Panc1 (cell line): ENCODE data around the gene TMEM163. TPM values are rescaled to one million over a fixed set of nuclear protein-coding genes. Genes with fewer than 3 reads are reported as not detected.

ENCODE experiments used
- ATAC-seq: fragments of 200-7000 bp; cut with Tn5 transposase; 2 replicates; pipeline ENCODE4 v1.9.1; 2020; ENCODE audit warnings: mild to moderate bottlenecking, moderate library complexity
- BruUV-seq: library from RNA; stranded (reverse); fragments of 400-500 nt; replicated peaks from 2 replicates; lab custom pipeline; 2021; lab: Mats Ljungman, UMichigan
- CTCF ChIA-PET: fragments of 300-600 bp; sonication (Branson Sonifier 250); formaldehyde crosslinking; loops from one replicate; lab custom pipeline; 2022; ENCODE audit warnings: antibody characterized with exemption; lab: Charles Lee
- POLR2A ChIA-PET: fragments of 300-600 bp; sonication (Branson Sonifier 250); formaldehyde crosslinking; loops from one replicate; lab custom pipeline; 2022; ENCODE audit warnings: antibody characterized with exemption; lab: Charles Lee
- DNase-seq: peaks from one replicate; pipeline ENCODE4 v3.0.0-alpha.2; 2010; ENCODE audit warnings: low read depth, low spot score
- H3K27ac ChIP-seq: 2 replicates; pipeline ENCODE4 v1.5.1; 2011; ENCODE audit warnings: mild to moderate bottlenecking, low read length, inconsistent platforms
- H3K27me3 ChIP-seq: fragments of 200-500 bp; sonication (Bioruptor generic); 2 replicates; pipeline ENCODE4 v1.6.0; 2014; ENCODE audit warnings: low read length, inconsistent platforms; ENCODE audit not compliant: control insufficient read depth, insufficient read depth
- H3K36me3 ChIP-seq: fragments of 200-500 bp; sonication (Bioruptor generic); 2 replicates; pipeline ENCODE4 v1.5.1; 2014; ENCODE audit warnings: inconsistent platforms, mild to moderate bottlenecking, low read length, moderate library complexity; ENCODE audit not compliant: control insufficient read depth, insufficient read depth
- H3K4me1 ChIP-seq: 2 replicates; pipeline ENCODE4 v1.5.1; 2011; ENCODE audit warnings: inconsistent platforms, mild to moderate bottlenecking, low read length, moderate library complexity; ENCODE audit not compliant: control insufficient read depth, insufficient read depth
- H3K4me3 ChIP-seq, 2 experiments: 2 replicates each; pipeline ENCODE4 v1.5.1; 2011 to 2012; ENCODE audit warnings: low read depth in 2 of 2, low read length in 2 of 2, mild to moderate bottlenecking in 2 of 2, inconsistent platforms in 1 of 2, moderate library complexity in 1 of 2
- H3K9me3 ChIP-seq: fragments of 200-500 bp; sonication (Bioruptor generic); 2 replicates; pipeline ENCODE4 v1.5.1; 2014; ENCODE audit warnings: low read depth, mild to moderate bottlenecking, inconsistent platforms, low read length, moderate library complexity; ENCODE audit not compliant: control insufficient read depth, insufficient read depth
- POLR2AphosphoS5 ChIP-seq: IDR thresholded peaks from 2 replicates; pipeline ENCODE4 v1.6.1; 2012; ENCODE audit warnings: mild to moderate bottlenecking, low read depth, low read length, moderate library complexity
- SIN3A ChIP-seq: IDR thresholded peaks from 2 replicates; pipeline ENCODE4 v1.6.1; 2012; ENCODE audit warnings: low read depth, mild to moderate bottlenecking, low read length, moderate library complexity, borderline replicate concordance; ENCODE audit not compliant: insufficient read depth
- TCF7L2 ChIP-seq: IDR thresholded peaks from 2 replicates; pipeline ENCODE4 v1.6.1; 2011; ENCODE audit warnings: mild to moderate bottlenecking, low read depth, low read length, inconsistent platforms
- in situ Hi-C: cut with HindIII; loops from 2 replicates; pipeline ENCODE4 v1.10.0; 2016; ENCODE audit warnings: low sequenced_read_pairs, low pct_unique_long_range_greater_than_20kb
- intact Hi-C: fragments of 100-400 bp; cut with micrococcal nuclease; formaldehyde crosslinking; loops from one replicate; pipeline ENCODE4 v1.10.0; 2022; ENCODE audit not compliant: unreplicated experiment
- total RNA-seq: library from RNA; stranded (reverse); gene quantifications from one replicate; pipeline ENCODE4 v1.2.1, GENCODE V29; 2021; ENCODE audit not compliant: unreplicated experiment
- TF ChIP-seq, protein P1 (sequence below): fragments of 450-650 bp; IDR thresholded peaks from 2 replicates; pipeline ENCODE4 v1.5.1; 2017; ENCODE audit warnings: mild to moderate bottlenecking
- TF ChIP-seq, protein P2 (sequence below), 2 experiments: IDR thresholded peaks; 2 replicates each; pipeline ENCODE4 v1.6.1; 2011 to 2012; ENCODE audit warnings: low read depth in 2 of 2, control low read depth in 1 of 2, low read length in 1 of 2, mild to moderate bottlenecking in 1 of 2, moderate library complexity in 1 of 2; ENCODE audit not compliant: insufficient read depth in 1 of 2

The TMEM163 gene
- total RNA-seq, 1 experiment from 2014 or later: not detected

DNA sequence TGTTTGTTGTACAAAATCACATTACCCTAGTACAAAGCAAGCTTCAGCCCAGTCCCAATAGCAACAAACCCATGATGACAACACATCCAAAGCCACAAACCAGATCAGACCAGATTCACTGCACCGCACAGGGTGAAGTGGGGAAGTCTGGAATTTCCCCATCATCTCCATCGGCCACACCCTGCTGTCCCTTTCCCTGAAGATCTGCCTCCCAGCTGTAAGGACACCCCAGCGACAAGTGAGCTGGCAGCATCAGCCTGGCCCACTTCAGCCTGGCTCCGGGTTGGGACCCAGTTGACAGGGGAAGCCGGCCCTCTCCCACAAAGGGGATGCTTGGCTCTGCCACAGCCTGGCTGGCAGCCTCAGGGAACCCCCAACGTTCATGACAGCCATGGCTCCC is 257.3 kb downstream of the TMEM163 start:
- Histone ChIP-seq H3K36me3 (no peaks in the 10 kb centered on the region), H3K27me3 (no peaks in the 10 kb centered on the region), H3K4me3 (no peak overlapping the region), H3K4me1 (no peaks in the 10 kb centered on the region), H3K9me3 (no peaks in the 10 kb centered on the region), H3K27ac (no peak overlapping the region)
- DNase-seq (no peak), ATAC-seq (no peak)
- intact Hi-C loops: loop anchor here (5.0 kb wide), 1 partner anchor 436 kb away; no protein-coding TSS in a partner anchor
- POLR2A ChIA-PET: no interaction called here
- in situ Hi-C loops: no loop called here
- BruUV-seq: no TSS peak
- TF ChIP-seq POLR2AphosphoS5 (no peak), SIN3A (no peak), TCF7L2 (no peak)
- TF ChIP-seq, protein P1, sequence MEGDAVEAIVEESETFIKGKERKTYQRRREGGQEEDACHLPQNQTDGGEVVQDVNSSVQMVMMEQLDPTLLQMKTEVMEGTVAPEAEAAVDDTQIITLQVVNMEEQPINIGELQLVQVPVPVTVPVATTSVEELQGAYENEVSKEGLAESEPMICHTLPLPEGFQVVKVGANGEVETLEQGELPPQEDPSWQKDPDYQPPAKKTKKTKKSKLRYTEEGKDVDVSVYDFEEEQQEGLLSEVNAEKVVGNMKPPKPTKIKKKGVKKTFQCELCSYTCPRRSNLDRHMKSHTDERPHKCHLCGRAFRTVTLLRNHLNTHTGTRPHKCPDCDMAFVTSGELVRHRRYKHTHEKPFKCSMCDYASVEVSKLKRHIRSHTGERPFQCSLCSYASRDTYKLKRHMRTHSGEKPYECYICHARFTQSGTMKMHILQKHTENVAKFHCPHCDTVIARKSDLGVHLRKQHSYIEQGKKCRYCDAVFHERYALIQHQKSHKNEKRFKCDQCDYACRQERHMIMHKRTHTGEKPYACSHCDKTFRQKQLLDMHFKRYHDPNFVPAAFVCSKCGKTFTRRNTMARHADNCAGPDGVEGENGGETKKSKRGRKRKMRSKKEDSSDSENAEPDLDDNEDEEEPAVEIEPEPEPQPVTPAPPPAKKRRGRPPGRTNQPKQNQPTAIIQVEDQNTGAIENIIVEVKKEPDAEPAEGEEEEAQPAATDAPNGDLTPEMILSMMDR: no peak
- TF ChIP-seq, protein P2, sequence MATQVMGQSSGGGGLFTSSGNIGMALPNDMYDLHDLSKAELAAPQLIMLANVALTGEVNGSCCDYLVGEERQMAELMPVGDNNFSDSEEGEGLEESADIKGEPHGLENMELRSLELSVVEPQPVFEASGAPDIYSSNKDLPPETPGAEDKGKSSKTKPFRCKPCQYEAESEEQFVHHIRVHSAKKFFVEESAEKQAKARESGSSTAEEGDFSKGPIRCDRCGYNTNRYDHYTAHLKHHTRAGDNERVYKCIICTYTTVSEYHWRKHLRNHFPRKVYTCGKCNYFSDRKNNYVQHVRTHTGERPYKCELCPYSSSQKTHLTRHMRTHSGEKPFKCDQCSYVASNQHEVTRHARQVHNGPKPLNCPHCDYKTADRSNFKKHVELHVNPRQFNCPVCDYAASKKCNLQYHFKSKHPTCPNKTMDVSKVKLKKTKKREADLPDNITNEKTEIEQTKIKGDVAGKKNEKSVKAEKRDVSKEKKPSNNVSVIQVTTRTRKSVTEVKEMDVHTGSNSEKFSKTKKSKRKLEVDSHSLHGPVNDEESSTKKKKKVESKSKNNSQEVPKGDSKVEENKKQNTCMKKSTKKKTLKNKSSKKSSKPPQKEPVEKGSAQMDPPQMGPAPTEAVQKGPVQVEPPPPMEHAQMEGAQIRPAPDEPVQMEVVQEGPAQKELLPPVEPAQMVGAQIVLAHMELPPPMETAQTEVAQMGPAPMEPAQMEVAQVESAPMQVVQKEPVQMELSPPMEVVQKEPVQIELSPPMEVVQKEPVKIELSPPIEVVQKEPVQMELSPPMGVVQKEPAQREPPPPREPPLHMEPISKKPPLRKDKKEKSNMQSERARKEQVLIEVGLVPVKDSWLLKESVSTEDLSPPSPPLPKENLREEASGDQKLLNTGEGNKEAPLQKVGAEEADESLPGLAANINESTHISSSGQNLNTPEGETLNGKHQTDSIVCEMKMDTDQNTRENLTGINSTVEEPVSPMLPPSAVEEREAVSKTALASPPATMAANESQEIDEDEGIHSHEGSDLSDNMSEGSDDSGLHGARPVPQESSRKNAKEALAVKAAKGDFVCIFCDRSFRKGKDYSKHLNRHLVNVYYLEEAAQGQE (IDR thresholded peaks at IDR 0.05; ENCODE audit: insufficient read depth in 1 of 2, low read depth in 2 of 2, low read length in 1 of 2): no peak
- CTCF ChIA-PET: no interaction called here

DNA sequence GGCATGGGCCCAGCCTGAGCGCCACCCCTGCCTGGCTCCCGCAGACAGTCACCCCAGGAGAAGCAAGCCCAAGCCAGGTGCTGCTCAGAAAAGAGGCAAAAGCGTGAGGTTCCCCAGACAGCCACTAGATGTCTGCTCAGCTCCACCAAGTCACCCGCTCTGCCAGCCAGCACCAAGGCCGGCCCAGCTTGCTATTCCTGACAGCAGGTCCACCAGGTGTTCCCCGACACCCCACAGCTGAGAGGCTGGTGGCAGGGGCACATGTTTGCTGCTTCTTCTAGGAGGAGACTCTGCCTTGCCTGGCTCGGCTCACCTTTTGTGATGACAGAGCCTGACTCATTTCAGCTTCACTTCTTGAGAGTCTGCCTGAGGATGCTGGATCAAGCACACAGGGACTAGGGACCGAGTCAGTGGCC is 258.2 kb downstream of the TMEM163 start:
- no peak overlapping the region for H3K27ac ChIP-seq
- H3K4me3 ChIP-seq: no peak overlapping the region
- H3K4me1 ChIP-seq: no peaks in the 10 kb centered on the region
- in situ Hi-C loops (no loop called here), intact Hi-C loops (loop anchor here (5.0 kb wide), 1 partner anchor 437 kb away; no protein-coding TSS in a partner anchor)
- peak; percentile 95 for ATAC-seq
- no peaks in the 10 kb centered on the region for H3K9me3 ChIP-seq
- TF ChIP-seq, protein P2 (IDR thresholded peaks at IDR 0.05; ENCODE audit: insufficient read depth in 1 of 2, low read depth in 2 of 2, low read length in 1 of 2): no peak
- TF ChIP-seq POLR2AphosphoS5: no peak
- TF ChIP-seq, protein P1: peak; percentile 89
- no peaks in the 10 kb centered on the region for H3K27me3 ChIP-seq
- CTCF ChIA-PET: interaction anchor here (0.6 to 0.7 kb wide), 2 partner anchors 446 to 457 kb away, joined by 3 to 4 read pairs; no protein-coding TSS in a partner anchor
- DNase-seq: peak; percentile 30
- no TSS peak for BruUV-seq
- no peaks in the 10 kb centered on the region for H3K36me3 ChIP-seq
- POLR2A ChIA-PET: no interaction called here
